Liver (tissue), 9 donors: ENCODE data around the gene BCLAF1. TPM values are rescaled to one million over a fixed set of nuclear protein-coding genes. Genes with fewer than 3 reads are reported as not detected.

Experiments used
- DNase-seq: peaks from one replicate; pipeline ENCODE4 v3.0.0-alpha.2; 2017; ENCODE audit warnings: low spot score
- H3K27ac ChIP-seq, 2 donors: one replicate each; pipeline ENCODE4 v1.7.0; 2013; ENCODE audit warnings: inconsistent platforms in 2 of 2, low read length in 2 of 2, control low read depth in 1 of 2, low read depth in 1 of 2, mild to moderate bottlenecking in 1 of 2
- H3K27me3 ChIP-seq, 4 donors: one replicate each; pipeline versions ENCODE4 v1.6.1 to v1.7.0; 2013; ENCODE audit warnings: low read length in 3 of 4, inconsistent platforms in 1 of 4, mild to moderate bottlenecking in 1 of 4, moderate library complexity in 1 of 4; ENCODE audit not compliant: control insufficient read depth in 4 of 4, insufficient read depth in 4 of 4
- H3K36me3 ChIP-seq, 4 donors: one replicate each; pipeline versions ENCODE4 v1.6.1 to v1.7.0; 2013; ENCODE audit warnings: low read length in 3 of 4, mild to moderate bottlenecking in 3 of 4, low read depth in 1 of 4, moderate library complexity in 1 of 4; ENCODE audit not compliant: control insufficient read depth in 4 of 4, insufficient read depth in 3 of 4
- H3K4me1 ChIP-seq, 4 donors: one replicate each; pipeline versions ENCODE4 v1.6.1 to v1.7.0; 2013; ENCODE audit warnings: low read length in 3 of 4, mild to moderate bottlenecking in 3 of 4, moderate library complexity in 1 of 4; ENCODE audit not compliant: control insufficient read depth in 4 of 4, insufficient read depth in 4 of 4
- H3K4me3 ChIP-seq, 3 donors: one replicate each; pipeline versions ENCODE4 v1.6.1 to v1.7.0; 2013; ENCODE audit warnings: low read length in 3 of 3, control low read depth in 1 of 3, low read depth in 1 of 3, mild to moderate bottlenecking in 1 of 3
- H3K9ac ChIP-seq, 2 donors: one replicate each; pipeline ENCODE4 v1.7.0; 2013; ENCODE audit warnings: low read length in 2 of 2, mild to moderate bottlenecking in 2 of 2, moderate library complexity in 2 of 2, control low read depth in 1 of 2, low read depth in 1 of 2
- H3K9me3 ChIP-seq, 4 donors: one replicate each; pipeline versions ENCODE4 v1.6.1 to v1.7.0; 2013; ENCODE audit warnings: low read length in 3 of 4; ENCODE audit not compliant: control insufficient read depth in 4 of 4
- ATF3 ChIP-seq: IDR thresholded peaks from 2 replicates; pipeline ENCODE4 v1.6.1; 2016; ENCODE audit warnings: antibody characterized with exemption
- CTCF ChIP-seq: fragments of 150-350 bp; IDR thresholded peaks from 2 replicates; pipeline ENCODE4 v1.5.1; 2017; ENCODE audit warnings: improper control_type of control experiment, low read depth, low read length; ENCODE audit not compliant: missing input control
- EGR1 ChIP-seq, 2 donors: IDR thresholded peaks; 2 replicates each; pipeline ENCODE4 v1.6.1; 2016 to 2018; ENCODE audit warnings: antibody characterized with exemption in 2 of 2, low read depth in 2 of 2
- FOXA1 ChIP-seq: IDR thresholded peaks from 2 replicates; pipeline ENCODE4 v1.6.1; 2016; ENCODE audit warnings: antibody characterized with exemption
- GABPA ChIP-seq, 2 donors: IDR thresholded peaks in 1 of 2; conservative IDR thresholded peaks in 1 of 2; 2 replicates each; pipeline ENCODE4 v1.6.1; 2016; ENCODE audit warnings: antibody characterized with exemption in 2 of 2, mild to moderate bottlenecking in 1 of 2, moderate library complexity in 1 of 2
- HNF4A ChIP-seq, 2 donors: conservative IDR thresholded peaks; 2 replicates each; pipeline ENCODE4 v1.6.1; 2016; ENCODE audit warnings: antibody characterized with exemption in 2 of 2, mild to moderate bottlenecking in 2 of 2
- HNF4G ChIP-seq: IDR thresholded peaks from 2 replicates; pipeline ENCODE4 v1.6.1; 2016; ENCODE audit warnings: antibody characterized with exemption
- JUND ChIP-seq, 2 donors: IDR thresholded peaks; 2 replicates each; pipeline ENCODE4 v1.6.1; 2016; ENCODE audit warnings: antibody characterized with exemption in 2 of 2
- MAX ChIP-seq: IDR thresholded peaks from 2 replicates; pipeline ENCODE4 v1.6.1; 2016; ENCODE audit warnings: antibody characterized with exemption
- NR2F2 ChIP-seq: IDR thresholded peaks from 2 replicates; pipeline ENCODE4 v1.6.1; 2016; ENCODE audit warnings: antibody characterized with exemption
- RAD21 ChIP-seq, 2 donors: IDR thresholded peaks; 2 replicates each; pipeline ENCODE4 v1.6.1; 2016; ENCODE audit warnings: antibody characterized with exemption in 2 of 2, mild to moderate bottlenecking in 2 of 2
- RXRA ChIP-seq, 2 donors: IDR thresholded peaks; 2 replicates each; pipeline ENCODE4 v1.6.1; 2017 to 2018; ENCODE audit warnings: antibody characterized with exemption in 2 of 2, mild to moderate bottlenecking in 1 of 2
- SP1 ChIP-seq: IDR thresholded peaks from 2 replicates; pipeline ENCODE4 v1.6.1; 2018; ENCODE audit warnings: antibody characterized with exemption, mild to moderate bottlenecking
- ZBTB33 ChIP-seq: IDR thresholded peaks from 2 replicates; pipeline ENCODE4 v1.6.1; 2016; ENCODE audit warnings: antibody characterized with exemption
- WGBS: extraction: QIAGEN DNeasy Blood & Tissue Kit; methylation state at CpG from one replicate; pipeline ENCODE4 v1.1.7; 2013; 5-methylcytosine and 5-hydroxymethylcytosine counted together
- polyA plus RNA-seq, 2 donors: library from polyadenylated mRNA; stranded (reverse) in 1 of 2; unstranded in 1 of 2; fragments of 200-250 nt in 1 of 2; fragments of >200 nt in 1 of 2; fragmentation: Nextera tagmentation in 1 of 2; extraction: Ambion mirVana in 1 of 2; gene quantifications; one replicate each; pipeline versions ENCODE4 v1.2.1 to v1.2.3, GENCODE V29; 2013 to 2015
- total RNA-seq, 2 donors: library from RNA; depleted of rRNA; stranded (reverse); fragments of >200 nt; gene quantifications; one replicate each; pipeline ENCODE4 v1.2.3, GENCODE V29; 2014
- donor health status: healthy.
- donor health status: healthy.
- donor health status: healthy.
- donor health status: healthy.
- donor health status: healthy.

Gene BCLAF1
- total and polyA plus RNA-seq, 4 donors = 11.7 to 60.5 (median 38.0) TPM

- no peak for TF ChIP-seq CTCF
- no peak for TF ChIP-seq SP1
- no peak for TF ChIP-seq RAD21 (IDR thresholded peaks at IDR 0.05)
- no peak for TF ChIP-seq NR2F2
- TF ChIP-seq HNF4A (conservative IDR thresholded peaks at IDR 0.05) = no peak
- no peak for TF ChIP-seq ATF3
- TF ChIP-seq RXRA (IDR thresholded peaks at IDR 0.05) = no peak
- no peak for TF ChIP-seq FOXA1
- TF ChIP-seq JUND (IDR thresholded peaks at IDR 0.05) = no peak
- TF ChIP-seq HNF4G = no peak
These were observed 30.1 kb upstream of the BCLAF1 start (continued) for GRCh38 chr6:136319732-136320131.

- WGBS = 73% methylated on average over 4 of the region's 4 CpGs
- no peaks in the 10 kb centered on the region for H3K4me1 ChIP-seq
- no peak overlapping the region for H3K9ac ChIP-seq
- TF ChIP-seq FOXA1 = no peak
- no peak for TF ChIP-seq SP1
- no peak for TF ChIP-seq HNF4G
- no peak for TF ChIP-seq JUND (IDR thresholded peaks at IDR 0.05)
- no peak for TF ChIP-seq ZBTB33
- no peak for TF ChIP-seq MAX
- no peak for TF ChIP-seq RXRA (IDR thresholded peaks at IDR 0.05)
- no peak for TF ChIP-seq HNF4A (conservative IDR thresholded peaks at IDR 0.05)
- no peak for TF ChIP-seq CTCF
- TF ChIP-seq GABPA (IDR thresholded peaks at IDR 0.05 in 1 of 2, conservative IDR thresholded peaks at IDR 0.05 in 1 of 2) = no peak
- H3K36me3 ChIP-seq = no peaks in the 10 kb centered on the region
- H3K27me3 ChIP-seq = no peaks in the 10 kb centered on the region
- DNase-seq = no peak
- H3K27ac ChIP-seq = no peak overlapping the region
- no peaks in the 10 kb centered on the region for H3K9me3 ChIP-seq
- no peak overlapping the region for H3K4me3 ChIP-seq
These were observed 29.0 kb upstream of the BCLAF1 start for GRCh38 chr6:136318676-136319075.

- Histone ChIP-seq H3K27me3 (no peaks in the 10 kb centered on the region), H3K9me3 (no peaks in the 10 kb centered on the region), H3K9ac (no peak overlapping the region), H3K4me3 (no peak overlapping the region), H3K36me3 (no peaks in the 10 kb centered on the region), H3K4me1 (no peaks in the 10 kb centered on the region), H3K27ac (no peak overlapping the region)
- 74% methylated on average over 6 of the region's 6 CpGs for WGBS
- DNase-seq = no peak
- TF ChIP-seq EGR1 (IDR thresholded peaks at IDR 0.05; ENCODE audit: low read depth in 2 of 2) (no peak), HNF4A (conservative IDR thresholded peaks at IDR 0.05) (no peak), RXRA (IDR thresholded peaks at IDR 0.05) (no peak)
These were observed 28.3 kb upstream of the BCLAF1 start for GRCh38 chr6:136317971-136318370.
